PC-3 (cell line): ENCODE results near the gene RAB3C.

ENCODE experiments used
- EZH2 ChIP-seq: fragments of 300-600 bp; sonication (generic); IDR thresholded peaks from one replicate; pipeline ENCODE4 v1.6.1; 2017; ENCODE audit warnings: antibody characterized with exemption, mild to moderate bottlenecking, low read length; ENCODE audit not compliant: unreplicated experiment
- TF ChIP-seq, protein P1 (sequence below): fragments of 300-600 bp; sonication (generic); conservative IDR thresholded peaks from 2 replicates; pipeline ENCODE4 v1.5.1; 2017; ENCODE audit warnings: antibody characterized with exemption, low read depth, mild to moderate bottlenecking, low read length

DNA sequence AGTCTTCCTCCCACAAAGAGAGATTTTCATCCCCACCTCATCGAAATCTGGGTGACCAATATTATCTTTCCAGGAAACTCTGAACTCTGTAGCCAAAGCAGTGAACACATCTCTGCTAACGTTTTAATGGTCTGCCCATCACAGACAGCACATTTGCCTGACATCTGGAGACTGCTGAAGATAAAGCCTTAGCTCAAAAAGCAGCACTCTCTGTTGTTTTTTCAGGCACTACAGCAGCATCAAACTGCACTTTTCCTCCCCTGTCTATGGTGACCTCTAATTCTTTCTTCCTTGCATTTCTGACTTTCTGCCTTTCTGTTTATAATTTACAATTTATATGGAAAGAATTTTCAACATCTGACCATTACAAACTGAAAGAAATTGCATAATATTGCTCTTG is 66.8 kb downstream of the RAB3C start:
- TF ChIP-seq, protein P1, sequence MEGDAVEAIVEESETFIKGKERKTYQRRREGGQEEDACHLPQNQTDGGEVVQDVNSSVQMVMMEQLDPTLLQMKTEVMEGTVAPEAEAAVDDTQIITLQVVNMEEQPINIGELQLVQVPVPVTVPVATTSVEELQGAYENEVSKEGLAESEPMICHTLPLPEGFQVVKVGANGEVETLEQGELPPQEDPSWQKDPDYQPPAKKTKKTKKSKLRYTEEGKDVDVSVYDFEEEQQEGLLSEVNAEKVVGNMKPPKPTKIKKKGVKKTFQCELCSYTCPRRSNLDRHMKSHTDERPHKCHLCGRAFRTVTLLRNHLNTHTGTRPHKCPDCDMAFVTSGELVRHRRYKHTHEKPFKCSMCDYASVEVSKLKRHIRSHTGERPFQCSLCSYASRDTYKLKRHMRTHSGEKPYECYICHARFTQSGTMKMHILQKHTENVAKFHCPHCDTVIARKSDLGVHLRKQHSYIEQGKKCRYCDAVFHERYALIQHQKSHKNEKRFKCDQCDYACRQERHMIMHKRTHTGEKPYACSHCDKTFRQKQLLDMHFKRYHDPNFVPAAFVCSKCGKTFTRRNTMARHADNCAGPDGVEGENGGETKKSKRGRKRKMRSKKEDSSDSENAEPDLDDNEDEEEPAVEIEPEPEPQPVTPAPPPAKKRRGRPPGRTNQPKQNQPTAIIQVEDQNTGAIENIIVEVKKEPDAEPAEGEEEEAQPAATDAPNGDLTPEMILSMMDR: no peak
- no peak for TF ChIP-seq EZH2
